ENCODE results near the gene IDI1. TPM values are rescaled to one million over a fixed set of nuclear protein-coding genes. Genes with fewer than 3 reads are reported as not detected.
A peak's percentile ranks its signal among the peaks of the same experiment; 100 is the strongest.

IDI1 gene
- total RNA-seq = 10 to 100 TPM; 24.1 to 26.5 TPM
- long read RNA-seq, donor 1, transcript IDI1-201 (5 exons, 2,301 nt) = major isoform, 11 of 19 reads
- long read RNA-seq, donor 1, partial matches to known transcripts = 2 of 19 reads
- long read RNA-seq, donor 1, other reads (novel, unspliced or antisense) = 2 of 19 reads
- long read RNA-seq, donor 2, transcript IDI1-201 (5 exons, 2,301 nt) = major isoform, 64 of 97 reads
- long read RNA-seq, donor 2, transcript IDI1-205 (4 exons, 1,066 nt) = minor isoform, 22 of 97 reads
- long read RNA-seq, donor 2, partial matches to known transcripts = 9 of 97 reads
- long read RNA-seq, donor 2, other reads (novel, unspliced or antisense) = 2 of 97 reads

DNA sequence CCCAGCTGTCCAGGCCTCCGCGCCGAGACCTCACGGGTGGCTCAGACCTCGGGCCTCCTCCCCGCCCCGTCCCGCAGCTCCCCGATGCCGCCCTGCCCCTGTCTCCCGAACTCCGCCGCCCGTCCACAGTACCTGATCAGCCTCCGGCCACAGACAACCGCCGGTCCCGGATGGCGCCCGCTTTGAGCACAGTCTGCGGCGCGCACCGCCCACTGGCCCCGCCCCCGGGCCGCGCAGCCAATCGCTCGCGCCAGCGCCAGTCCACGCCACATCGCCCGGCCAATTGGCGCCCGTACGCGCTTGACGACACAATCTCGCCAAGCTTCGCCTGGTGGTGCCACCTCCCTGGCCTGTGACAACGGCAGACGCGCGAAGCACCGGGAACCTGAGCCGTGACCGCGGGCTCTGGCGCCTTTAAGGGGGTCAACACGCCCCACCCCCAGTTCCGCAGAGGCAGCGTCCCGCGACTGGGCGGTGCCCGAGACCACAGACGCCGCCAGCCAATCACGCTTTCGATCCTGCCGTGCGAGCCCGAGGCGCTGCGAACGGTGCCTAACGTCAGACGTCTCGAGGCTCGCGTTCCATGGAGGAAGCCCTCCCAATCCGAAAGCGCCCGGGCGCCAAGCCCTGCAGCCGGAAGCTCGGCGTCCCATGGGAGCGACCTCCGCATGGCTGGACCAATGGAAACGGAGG lies at the start of gene IDI1:
TSS of gene IDI1 (minus strand) at position 388 of the 693 bp plus-strand sequence. CDS start at position 272, 116 bp downstream.
- intact Hi-C loops (cut with DNase I) = no loop called here

GRCh38 chr10:1097436-1097835 lies 48.5 kb upstream of the IDI1 start:
- no peak for DNase-seq (ENCODE audit: low spot score)
- intact Hi-C loops (cut with DNase I) = no loop called here

More for the DNA sequence above, at the start of gene IDI1:
- DNase-seq (ENCODE audit: low spot score) = peak; percentile 99

GRCh38 chr10:1096287-1096889 lies 47.5 kb upstream of the IDI1 start:
- intact Hi-C loops (cut with DNase I) = no loop called here
- no peak for DNase-seq (ENCODE audit: low spot score)

GRCh38 chr10:1095498-1095897 lies 46.6 kb upstream of the IDI1 start:
- no peak for DNase-seq (ENCODE audit: low spot score)
- intact Hi-C loops (cut with DNase I) = no loop called here

- no peak for DNase-seq (ENCODE audit: low spot score)
- intact Hi-C loops (cut with DNase I) = no loop called here
Observed at GRCh38 chr10:1094112-1095057, 45.5 kb upstream of the IDI1 start.

GRCh38 chr10:1093696-1094095 lies 44.8 kb upstream of the IDI1 start:
- no peak for DNase-seq (ENCODE audit: low spot score)
- intact Hi-C loops (cut with DNase I) = no loop called here

DNA sequence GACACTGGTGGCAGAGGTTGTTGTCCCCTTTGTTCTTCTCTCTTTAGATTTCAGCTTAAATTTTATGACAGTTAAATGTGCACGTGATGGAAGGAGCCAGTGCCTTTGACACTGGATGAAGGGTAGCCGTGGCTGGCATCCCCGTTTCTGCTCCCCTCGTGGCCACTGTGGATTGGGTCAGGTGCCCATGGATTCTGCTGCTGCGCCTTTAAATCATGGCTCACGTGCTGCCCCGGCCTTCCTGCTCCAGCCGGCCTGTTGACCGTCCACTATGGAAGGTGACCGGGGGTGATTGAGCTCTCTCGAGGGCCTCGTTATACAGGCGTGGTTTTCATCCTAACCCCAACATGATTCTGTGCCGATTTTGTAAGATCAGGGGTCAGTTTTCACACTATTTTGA lies 41.8 kb upstream of the IDI1 start:
- intact Hi-C loops (cut with DNase I) = no loop called here
- no peak for DNase-seq (ENCODE audit: low spot score)

- intact Hi-C loops (cut with DNase I) = no loop called here
- no peak for DNase-seq (ENCODE audit: low spot score)
Observed at GRCh38 chr10:1089017-1089689, 40.2 kb upstream of the IDI1 start.

DNA sequence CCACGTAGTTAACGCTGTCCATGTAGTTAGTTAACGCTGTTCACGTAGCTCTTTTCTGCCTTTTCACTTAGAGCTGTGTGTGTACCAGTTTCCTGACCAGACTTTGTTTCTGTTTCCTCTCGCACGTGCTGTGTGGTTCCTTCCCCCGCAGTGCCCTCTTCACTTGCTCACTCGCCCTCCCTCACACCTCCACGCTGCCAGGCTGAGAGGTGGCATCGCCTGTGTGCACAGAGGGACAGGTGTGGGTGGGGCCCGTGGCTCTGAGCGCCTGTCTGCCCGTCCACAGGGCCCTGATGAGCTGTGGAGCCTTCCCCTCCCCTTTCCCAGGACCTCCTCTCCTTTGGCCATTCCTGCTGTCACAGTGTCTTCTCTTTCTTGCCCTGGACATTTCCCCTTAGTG lies 37.9 kb upstream of the IDI1 start:
- DNase-seq (ENCODE audit: low spot score) = no peak
- intact Hi-C loops (cut with DNase I) = no loop called here

GRCh38 chr10:1085258-1085657 lies 36.3 kb upstream of the IDI1 start:
- no peak for DNase-seq (ENCODE audit: low spot score)
- intact Hi-C loops (cut with DNase I) = no loop called here

DNA sequence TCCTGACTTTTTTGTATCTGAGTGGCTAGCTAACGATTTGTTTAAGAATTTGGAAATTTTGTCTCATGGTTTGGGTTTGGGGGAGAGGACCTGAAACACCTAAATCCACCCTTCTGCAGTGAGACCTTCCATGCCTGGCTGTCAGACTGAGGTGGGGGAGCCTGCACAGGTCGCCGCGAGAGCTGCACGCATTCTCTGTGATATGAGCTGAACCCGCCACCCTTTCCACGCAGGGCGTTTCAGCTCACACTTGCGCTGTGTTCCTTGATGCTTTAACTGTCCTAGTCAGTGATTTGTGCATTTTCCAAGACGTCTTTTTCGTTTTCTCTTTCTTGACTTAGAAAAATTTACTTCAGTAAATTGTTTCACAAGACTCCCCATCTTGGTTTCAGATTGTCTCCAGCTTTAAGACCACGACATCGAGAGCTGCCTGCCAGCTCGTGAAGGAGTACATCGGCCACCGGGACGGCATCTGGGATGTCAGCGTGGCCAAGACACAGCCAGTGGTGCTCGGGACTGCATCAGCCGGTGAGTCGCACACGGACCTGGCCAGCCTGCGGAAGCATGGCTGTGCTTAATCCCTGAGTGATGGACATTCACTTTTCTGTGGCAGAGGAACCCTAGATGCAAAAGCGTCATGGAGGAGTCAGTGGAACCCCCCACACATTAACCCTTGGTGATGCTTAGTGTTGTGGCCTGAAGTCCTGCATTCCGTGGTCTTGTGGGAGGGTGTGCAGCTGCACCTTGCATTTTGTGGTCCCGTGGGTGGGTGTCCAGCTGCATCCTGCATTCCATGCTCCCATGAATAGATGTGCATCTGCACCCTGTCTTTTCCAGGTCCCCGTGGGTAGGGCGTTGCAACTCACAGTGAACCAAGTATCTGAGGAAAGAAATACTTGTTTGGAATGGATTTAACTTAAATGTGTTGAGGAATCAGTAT lies 35.4 kb upstream of the IDI1 start:
- intact Hi-C loops (cut with DNase I) = no loop called here
- DNase-seq (ENCODE audit: low spot score) = no peak

GRCh38 chr10:1083581-1083980 lies 34.7 kb upstream of the IDI1 start:
- no peak for DNase-seq (ENCODE audit: low spot score)

DNA sequence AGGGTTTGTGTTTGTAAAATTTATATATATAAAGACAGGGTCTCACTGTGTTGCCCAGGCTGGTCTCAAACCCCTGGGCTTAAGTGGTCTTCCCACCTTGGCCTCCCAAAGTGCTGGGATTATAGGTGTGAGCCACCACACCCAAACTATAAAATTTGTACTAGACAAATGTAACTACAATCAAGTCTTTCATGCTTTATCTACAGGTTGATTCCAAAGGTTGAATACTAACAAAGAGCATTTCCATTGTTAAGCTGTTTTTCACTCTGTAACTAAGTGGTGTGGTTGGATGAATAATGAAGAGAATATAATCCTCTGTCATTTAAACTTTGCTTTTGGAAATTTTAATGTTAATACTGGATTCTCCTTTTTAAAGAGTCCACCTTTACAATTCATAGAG lies 29.7 kb upstream of the IDI1 start:
- intact Hi-C loops (cut with DNase I) = no loop called here
- no peak for DNase-seq (ENCODE audit: low spot score)

More at GRCh38 chr10:1083581-1083980, 34.7 kb upstream of the IDI1 start:
- intact Hi-C loops (cut with DNase I) = no loop called here

- no peak for DNase-seq (ENCODE audit: low spot score)
- intact Hi-C loops (cut with DNase I) = no loop called here
Observed at GRCh38 chr10:1074748-1075308, 25.9 kb upstream of the IDI1 start.

DNA sequence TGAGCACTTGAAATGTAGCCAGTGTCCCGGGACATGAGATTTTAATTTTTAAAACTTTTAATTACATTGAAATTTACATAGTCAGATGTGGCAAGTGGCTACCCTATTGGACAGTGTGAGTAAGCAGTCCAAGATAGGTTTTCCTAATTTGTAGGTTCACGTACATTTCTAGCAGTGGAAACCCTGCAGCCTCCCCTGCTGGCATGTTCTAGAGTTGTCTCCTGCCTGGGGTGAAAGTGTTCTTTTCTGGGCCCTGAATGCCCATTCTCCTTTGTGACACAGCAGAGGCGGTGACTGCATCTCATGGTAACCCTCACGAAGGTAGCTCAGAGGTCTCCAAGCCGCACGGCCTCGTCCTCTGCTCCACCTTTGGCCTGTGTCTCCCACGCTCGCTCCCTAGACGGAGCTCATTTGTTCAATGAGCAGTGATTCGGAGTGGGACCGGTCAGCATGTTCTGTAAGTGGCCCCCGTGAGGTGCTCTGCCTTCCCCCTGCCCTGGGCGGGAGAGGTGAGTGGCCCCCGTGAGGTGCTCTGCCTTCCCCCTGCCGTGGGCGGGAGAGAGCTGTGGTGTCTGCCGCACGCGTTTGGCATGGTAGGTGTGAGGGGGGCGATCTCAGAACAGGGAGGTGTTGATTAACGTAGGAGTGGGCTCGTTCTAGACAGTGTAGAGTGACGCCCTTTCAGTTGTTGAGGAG lies 25.3 kb upstream of the IDI1 start:
- DNase-seq (ENCODE audit: low spot score) = no peak
- intact Hi-C loops (cut with DNase I) = no loop called here

GRCh38 chr10:1070919-1071318 lies 22.0 kb upstream of the IDI1 start:
- DNase-seq (ENCODE audit: low spot score) = no peak
- intact Hi-C loops (cut with DNase I) = no loop called here
